Smooth muscle cell (in vitro differentiated cells): ENCODE data around the gene F11. TPM values are rescaled to one million over a fixed set of nuclear protein-coding genes. Genes with fewer than 3 reads are reported as not detected.

Experiments
- DNase-seq: peaks from one replicate; lab custom pipeline; 2025; ENCODE audit not compliant: unreplicated experiment; lab: John Stamatoyannopoulos, UW
- H2AFZ ChIP-seq: fragments of 200-600 bp; sonication (generic); 2 replicates; pipeline ENCODE4 v1.6.0; 2016; ENCODE audit warnings: antibody characterized with exemption, low read depth, mild to moderate bottlenecking
- H3F3A ChIP-seq: fragments of 200-600 bp; sonication (generic); 2 replicates; pipeline ENCODE4 v1.6.0; 2017; ENCODE audit warnings: antibody characterized with exemption, low read depth
- H3K27ac ChIP-seq: fragments of 200-600 bp; sonication (generic); 2 replicates; pipeline ENCODE4 v1.5.1; 2016; ENCODE audit warnings: low read depth, mild to moderate bottlenecking
- H3K27me3 ChIP-seq: fragments of 200-600 bp; sonication (generic); 2 replicates; pipeline ENCODE4 v1.6.1; 2016; ENCODE audit warnings: low read depth, mild to moderate bottlenecking
- H3K36me3 ChIP-seq: fragments of 200-600 bp; sonication (generic); 2 replicates; pipeline ENCODE4 v1.5.1; 2016; ENCODE audit warnings: low read depth
- H3K4me1 ChIP-seq: fragments of 200-600 bp; sonication (generic); 2 replicates; pipeline ENCODE4 v1.5.1; 2016; ENCODE audit warnings: low read depth
- H3K4me2 ChIP-seq: fragments of 200-600 bp; sonication (generic); 2 replicates; pipeline ENCODE4 v1.6.0; 2016; ENCODE audit warnings: mild to moderate bottlenecking
- H3K4me3 ChIP-seq: fragments of 200-600 bp; sonication (generic); 2 replicates; pipeline ENCODE4 v1.5.1; 2016; ENCODE audit warnings: mild to moderate bottlenecking
- H3K79me2 ChIP-seq: fragments of 200-600 bp; sonication (generic); 2 replicates; pipeline ENCODE4 v1.6.0; 2016; ENCODE audit warnings: low read depth, mild to moderate bottlenecking
- H3K9ac ChIP-seq: fragments of 200-600 bp; sonication (generic); 2 replicates; pipeline ENCODE4 v1.6.0; 2016; ENCODE audit warnings: low read depth
- H3K9me3 ChIP-seq: fragments of 200-600 bp; sonication (generic); replicated peaks from 2 replicates; pipeline ENCODE4 v1.5.1; 2016; ENCODE audit warnings: low read depth
- H4K20me1 ChIP-seq: fragments of 200-600 bp; sonication (generic); 2 replicates; pipeline ENCODE4 v1.6.0; 2016; ENCODE audit warnings: low read depth
- CTCF ChIP-seq: fragments of 200-600 bp; sonication (generic); IDR thresholded peaks from 2 replicates; pipeline ENCODE4 v1.5.1; 2017; ENCODE audit warnings: borderline replicate concordance, mild to moderate bottlenecking, antibody characterized with exemption; ENCODE audit not compliant: insufficient read depth, poor library complexity, severe bottlenecking
- WGBS: methylation state at CpG from one replicate; pipeline ENCODE4 v1.1.7; 2016; ENCODE audit warnings: low lambda C conversion rate; 5-methylcytosine and 5-hydroxymethylcytosine counted together
- polyA plus RNA-seq: library from polyadenylated mRNA; unstranded; fragments of >200 nt; fragmentation: Nextera tagmentation; extraction: Ambion mirVana; gene quantifications from 2 replicates; pipeline ENCODE4 v1.2.1, GENCODE V29; 2016
- total RNA-seq: library from RNA; depleted of rRNA; stranded (reverse); fragments of >200 nt; gene quantifications from 2 replicates; pipeline ENCODE4 v1.2.3, GENCODE V29; 2014

The F11 gene
- total and polyA plus RNA-seq, 2 experiments from 2014 or later: not detected

GRCh38 chr4:186249785-186250754 is 15.9 kb upstream of the F11 start:
- no peak overlapping the region for H3K4me3 ChIP-seq
- H3K9ac ChIP-seq: no peak overlapping the region
- H2AFZ ChIP-seq: no peak overlapping the region
- no peaks in the 10 kb centered on the region for H3K36me3 ChIP-seq
- no peaks in the 10 kb centered on the region for H3K79me2 ChIP-seq
- H3K9me3 ChIP-seq: no peaks in the 10 kb centered on the region
- peaks cover 9% of the 10 kb centered on the region for H3K4me1 ChIP-seq
- H3K4me2 ChIP-seq: no peak overlapping the region
- TF ChIP-seq CTCF: no peak
- H3K27me3 ChIP-seq: no peaks in the 10 kb centered on the region
- H3K27ac ChIP-seq: no peak overlapping the region
- H3F3A ChIP-seq: no peaks in the 10 kb centered on the region
- H4K20me1 ChIP-seq: no peaks in the 10 kb centered on the region
- 26% methylated on average over 8 of the region's 8 CpGs for WGBS
- no peak for DNase-seq

GRCh38 chr4:186250760-186251159 is 15.2 kb upstream of the F11 start:
- Histone ChIP-seq H3K27me3 (no peaks in the 10 kb centered on the region), H3K4me2 (no peak overlapping the region), H3F3A (no peaks in the 10 kb centered on the region), H4K20me1 (no peaks in the 10 kb centered on the region), H3K9ac (no peak overlapping the region), H3K4me3 (no peak overlapping the region), H2AFZ (no peak overlapping the region), H3K27ac (no peak overlapping the region), H3K79me2 (no peaks in the 10 kb centered on the region), H3K9me3 (no peaks in the 10 kb centered on the region), H3K4me1 (peaks cover 9% of the 10 kb centered on the region), H3K36me3 (no peaks in the 10 kb centered on the region)
- no peak for TF ChIP-seq CTCF
- WGBS: 47% methylated on average over 2 of the region's 2 CpGs
- no peak for DNase-seq

GRCh38 chr4:186255122-186255521 is 10.9 kb upstream of the F11 start:
- Histone ChIP-seq H3K9me3 (no peaks in the 10 kb centered on the region), H3K36me3 (no peaks in the 10 kb centered on the region), H3K79me2 (no peaks in the 10 kb centered on the region), H3K4me1 (peaks cover under 1% of the 10 kb centered on the region), H3K9ac (no peak overlapping the region), H4K20me1 (no peaks in the 10 kb centered on the region), H3K27ac (no peak overlapping the region), H3K27me3 (no peaks in the 10 kb centered on the region), H2AFZ (no peak overlapping the region), H3K4me3 (no peak overlapping the region), H3F3A (no peaks in the 10 kb centered on the region), H3K4me2 (no peak overlapping the region)
- TF ChIP-seq CTCF: no peak
- WGBS: 95% methylated on average over 3 of the region's 3 CpGs
- no peak for DNase-seq
